Stimulated activated CD4-positive, alpha-beta T cell treated with anti-CD3 and anti-CD28 coated beads, Interleukin-1b, Interleukin-23, amount 100 ng/mL, for 1 hour (primary cell): ENCODE measurements around the gene SLC25A22.

ENCODE experiments used
- DNase-seq, 2 donors: peaks; one replicate each; pipeline ENCODE4 v3.0.0-alpha.2; 2020; ENCODE audit warnings: low read depth in 2 of 2

The SLC25A22 gene

GRCh38 chr11:798093-798713, at the start of gene SLC25A22:
SLC25A22 (minus strand) TSS chr11:798281; CDS start chr11:795006, 3,275 bp downstream.
- peak; percentile 53 to 78 for DNase-seq

GRCh38 chr11:847876-848275, 49.8 kb upstream of the SLC25A22 start:
- no peak for DNase-seq

- no peak for DNase-seq
Observed at GRCh38 chr11:846496-847098, 48.5 kb upstream of the SLC25A22 start.

GRCh38 chr11:845872-846495, 47.9 kb upstream of the SLC25A22 start:
- no peak for DNase-seq

- DNase-seq: no peak
Observed at GRCh38 chr11:844693-845644, 46.9 kb upstream of the SLC25A22 start.

GRCh38 chr11:843818-844692, 46.0 kb upstream of the SLC25A22 start:
- no peak for DNase-seq

GRCh38 chr11:843086-843734, 45.1 kb upstream of the SLC25A22 start:
- no peak for DNase-seq

GRCh38 chr11:842370-843002, 44.4 kb upstream of the SLC25A22 start, which contains the start of the genes POLR2L and TSPAN4:
POLR2L (minus strand) TSS chr11:842529; CDS start chr11:842508, 21 bp downstream.
TSPAN4 (plus strand) TSS chr11:842852; CDS start chr11:850305, 7,453 bp downstream.
- peak; percentile 72 to 87 for DNase-seq

- DNase-seq: no peak
Observed at GRCh38 chr11:841981-842369, 43.9 kb upstream of the SLC25A22 start.

GRCh38 chr11:839875-840617, 42.0 kb upstream of the SLC25A22 start:
- no peak for DNase-seq

- DNase-seq: no peak
Observed at GRCh38 chr11:839280-839623, 41.2 kb upstream of the SLC25A22 start.

GRCh38 chr11:838441-839279, 40.6 kb upstream of the SLC25A22 start:
- DNase-seq: no peak

GRCh38 chr11:837990-838307, 39.9 kb upstream of the SLC25A22 start:
- no peak for DNase-seq

- DNase-seq: no peak
Observed at GRCh38 chr11:837189-837989, 39.3 kb upstream of the SLC25A22 start.

GRCh38 chr11:836700-837099, 38.6 kb upstream of the SLC25A22 start:
- no peak for DNase-seq

GRCh38 chr11:836274-836673, 38.2 kb upstream of the SLC25A22 start:
- no peak for DNase-seq
